ENCODE data around the gene MESP1.
A peak's percentile ranks its signal among the peaks of the same experiment; 100 is the strongest.

MESP1 gene, protein sequence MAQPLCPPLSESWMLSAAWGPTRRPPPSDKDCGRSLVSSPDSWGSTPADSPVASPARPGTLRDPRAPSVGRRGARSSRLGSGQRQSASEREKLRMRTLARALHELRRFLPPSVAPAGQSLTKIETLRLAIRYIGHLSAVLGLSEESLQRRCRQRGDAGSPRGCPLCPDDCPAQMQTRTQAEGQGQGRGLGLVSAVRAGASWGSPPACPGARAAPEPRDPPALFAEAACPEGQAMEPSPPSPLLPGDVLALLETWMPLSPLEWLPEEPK

DNA sequence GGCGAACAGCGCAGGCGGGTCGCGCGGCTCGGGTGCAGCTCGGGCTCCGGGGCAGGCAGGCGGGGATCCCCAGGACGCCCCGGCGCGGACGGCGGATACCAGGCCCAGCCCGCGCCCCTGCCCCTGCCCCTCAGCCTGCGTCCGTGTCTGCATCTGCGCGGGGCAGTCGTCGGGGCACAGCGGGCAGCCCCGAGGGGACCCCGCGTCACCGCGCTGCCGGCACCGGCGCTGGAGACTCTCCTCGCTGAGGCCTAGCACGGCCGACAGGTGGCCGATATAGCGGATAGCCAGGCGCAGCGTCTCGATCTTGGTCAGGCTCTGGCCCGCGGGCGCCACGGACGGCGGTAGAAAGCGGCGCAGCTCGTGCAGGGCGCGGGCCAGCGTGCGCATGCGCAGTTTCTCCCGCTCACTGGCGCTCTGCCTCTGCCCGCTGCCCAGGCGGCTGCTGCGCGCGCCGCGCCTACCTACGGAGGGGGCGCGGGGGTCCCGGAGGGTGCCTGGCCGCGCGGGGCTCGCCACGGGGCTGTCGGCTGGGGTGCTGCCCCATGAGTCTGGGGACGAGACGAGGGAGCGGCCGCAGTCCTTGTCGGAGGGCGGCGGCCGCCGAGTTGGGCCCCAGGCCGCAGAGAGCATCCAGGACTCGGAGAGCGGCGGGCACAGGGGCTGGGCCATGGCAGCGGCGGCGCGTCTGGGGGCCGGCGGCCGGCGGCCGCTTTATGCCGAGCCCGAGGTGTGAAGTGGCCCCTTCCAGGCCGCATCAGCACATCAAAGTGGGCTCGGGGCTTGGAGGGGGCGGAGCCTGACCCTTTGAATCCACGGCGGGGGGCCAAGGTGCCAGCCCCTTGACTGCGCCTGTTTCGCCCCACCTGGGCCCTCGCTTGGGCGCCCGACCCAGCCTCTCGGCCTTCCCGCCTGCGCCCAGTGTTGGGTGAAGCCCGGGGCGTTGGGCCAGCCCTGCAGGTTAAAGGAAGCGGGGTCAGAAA lies at the start of gene MESP1:
TSS of gene MESP1 (minus strand) at position 690 of the 983 bp plus-strand sequence. CDS start at position 672, 18 bp downstream.
- Histone ChIP-seq H3K4me1 (ENCODE audit: control insufficient read depth, insufficient read depth, low read length, unreplicated experiment) (no peaks in the 10 kb centered on the region), H3K36me3 (ENCODE audit: insufficient read depth, low read length) (no peaks in the 10 kb centered on the region), H2AFZ (ENCODE audit: low read length, unreplicated experiment) (peak within 1 kb of the TSS; percentile 79), H3K27ac (ENCODE audit: low read depth, low read length) (no peak within 1 kb of the TSS), H3K27me3 (ENCODE audit: insufficient read depth, low read length) (peaks cover 15% of the 10 kb centered on the region; the same call in 1 of the 2 replicates), H3K4me3 (ENCODE audit: low read depth, low read length) (peak within 1 kb of the TSS; percentile 85), H3K79me2 (ENCODE audit: control insufficient read depth, insufficient read depth, low read length, unreplicated experiment) (no peaks in the 10 kb centered on the region)

DNA sequence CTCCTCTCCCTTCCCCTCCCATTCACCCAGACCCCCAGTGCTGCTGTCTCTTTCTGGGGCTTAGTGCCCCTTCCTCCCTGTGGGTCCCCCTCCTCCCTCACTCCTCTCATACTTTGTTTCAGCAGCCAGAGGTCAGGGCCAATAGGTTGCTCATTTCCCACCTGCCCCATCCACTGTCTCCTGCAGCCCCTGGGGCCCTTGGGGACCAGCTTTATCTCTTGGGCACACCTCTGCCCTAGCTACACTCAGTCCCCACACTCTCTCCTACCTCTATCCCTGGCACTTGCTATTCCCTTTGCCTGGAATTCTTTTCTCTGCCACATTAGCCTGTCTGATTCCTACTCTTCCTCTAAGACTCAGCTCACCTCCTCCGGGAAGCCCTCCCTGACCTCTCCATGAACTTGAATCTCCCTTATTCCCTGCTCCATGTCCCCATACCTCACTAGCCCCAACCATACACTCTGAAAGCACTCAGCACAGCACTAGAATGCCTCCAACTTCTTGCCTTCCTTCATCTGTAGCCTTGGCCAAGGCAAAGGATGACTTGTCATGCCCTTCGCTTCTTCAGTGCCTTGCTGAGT lies 49.0 kb upstream of the MESP1 start:
- Histone ChIP-seq H3K27me3 (ENCODE audit: insufficient read depth, low read length) (no peaks in the 10 kb centered on the region), H3K36me3 (ENCODE audit: insufficient read depth, low read length) (peaks cover 78% of the 10 kb centered on the region), H2AFZ (ENCODE audit: low read length, unreplicated experiment) (no peak overlapping the region), H3K4me1 (ENCODE audit: control insufficient read depth, insufficient read depth, low read length, unreplicated experiment) (peaks cover 11% of the 10 kb centered on the region), H3K4me3 (ENCODE audit: low read depth, low read length) (no peak overlapping the region), H3K27ac (ENCODE audit: low read depth, low read length) (no peak overlapping the region), H3K79me2 (ENCODE audit: control insufficient read depth, insufficient read depth, low read length, unreplicated experiment) (peaks cover 11% of the 10 kb centered on the region)

DNA sequence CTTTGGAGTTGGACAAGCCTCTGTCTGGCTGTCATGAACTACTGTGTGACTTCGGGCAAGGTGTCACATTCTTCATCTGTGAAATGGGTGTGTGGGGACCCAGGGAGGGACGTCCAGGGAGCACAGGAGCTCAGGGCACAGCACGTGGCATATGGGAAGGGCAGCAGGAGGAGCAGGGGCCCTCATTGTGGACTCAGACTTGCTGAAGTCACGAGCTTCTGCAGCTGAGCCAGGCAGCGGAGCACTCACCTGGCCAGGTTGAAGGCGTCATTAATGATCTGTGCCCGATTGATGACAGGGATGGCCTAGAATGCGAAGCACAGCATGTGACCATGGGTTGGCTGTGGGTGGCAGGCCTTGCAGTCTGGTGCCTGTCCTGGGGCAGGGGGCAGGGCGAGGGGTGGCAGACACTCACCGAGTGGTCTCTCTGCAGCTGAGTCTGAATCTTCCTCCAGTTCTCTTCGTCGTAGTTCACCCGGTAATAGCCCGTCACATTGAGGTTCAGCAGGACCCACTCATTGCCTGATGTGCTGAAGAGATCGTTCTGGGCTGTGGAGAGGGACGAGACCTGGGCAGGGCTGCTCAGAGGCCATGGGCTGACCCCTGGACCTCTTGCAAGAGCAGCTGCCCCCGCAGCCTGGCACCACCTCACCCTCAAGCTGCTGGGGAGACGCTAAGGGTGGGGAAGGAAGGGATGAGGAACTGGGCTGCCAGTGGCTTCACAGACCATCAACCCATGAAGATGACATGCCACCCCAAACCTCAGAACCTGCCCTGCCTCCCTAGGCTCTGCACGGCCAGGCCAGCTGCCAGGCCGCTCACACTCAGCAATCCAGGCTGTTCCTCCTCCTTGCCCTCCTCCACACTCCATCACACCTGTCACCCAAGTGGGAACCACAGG lies 48.2 kb upstream of the MESP1 start:
- H3K4me3 ChIP-seq (ENCODE audit: low read depth, low read length): no peak overlapping the region
- no peak overlapping the region for H3K27ac ChIP-seq (ENCODE audit: low read depth, low read length)
- H3K79me2 ChIP-seq (ENCODE audit: control insufficient read depth, insufficient read depth, low read length, unreplicated experiment): peaks cover 7% of the 10 kb centered on the region
- H3K36me3 ChIP-seq (ENCODE audit: insufficient read depth, low read length): peaks cover 71% of the 10 kb centered on the region
- peaks cover 17% of the 10 kb centered on the region for H3K4me1 ChIP-seq (ENCODE audit: control insufficient read depth, insufficient read depth, low read length, unreplicated experiment)
- H3K27me3 ChIP-seq (ENCODE audit: insufficient read depth, low read length): no peaks in the 10 kb centered on the region
- no peak overlapping the region for H2AFZ ChIP-seq (ENCODE audit: low read length, unreplicated experiment)

DNA sequence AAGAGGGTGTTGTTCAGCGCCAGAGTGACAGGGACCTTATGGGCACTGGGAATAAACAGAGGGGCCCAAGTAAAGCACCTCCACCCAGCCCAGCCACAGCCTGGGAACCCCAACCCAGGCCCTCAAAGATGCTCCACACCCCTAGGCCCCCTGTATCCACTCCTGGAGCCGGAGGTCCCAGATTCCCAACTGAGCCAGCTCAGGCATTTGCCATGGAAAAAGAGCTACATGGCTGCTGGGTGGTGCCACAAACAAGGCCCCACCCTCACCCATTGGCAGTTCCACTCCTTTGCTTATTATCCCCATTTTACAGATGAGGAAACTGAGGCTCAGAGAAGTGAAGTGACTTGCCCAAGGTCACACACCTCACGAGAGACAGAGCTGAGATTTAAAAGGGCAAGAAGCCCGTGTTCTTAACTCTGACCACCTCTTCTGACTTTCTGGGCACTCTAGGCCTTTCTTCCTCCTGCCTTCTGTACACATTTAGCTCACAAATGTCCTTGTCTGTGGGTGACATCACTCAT lies 46.7 kb upstream of the MESP1 start:
- Histone ChIP-seq H3K4me1 (ENCODE audit: control insufficient read depth, insufficient read depth, low read length, unreplicated experiment) (peaks cover 17% of the 10 kb centered on the region), H3K79me2 (ENCODE audit: control insufficient read depth, insufficient read depth, low read length, unreplicated experiment) (peaks cover 4% of the 10 kb centered on the region), H3K36me3 (ENCODE audit: insufficient read depth, low read length) (peaks cover 71% of the 10 kb centered on the region)

DNA sequence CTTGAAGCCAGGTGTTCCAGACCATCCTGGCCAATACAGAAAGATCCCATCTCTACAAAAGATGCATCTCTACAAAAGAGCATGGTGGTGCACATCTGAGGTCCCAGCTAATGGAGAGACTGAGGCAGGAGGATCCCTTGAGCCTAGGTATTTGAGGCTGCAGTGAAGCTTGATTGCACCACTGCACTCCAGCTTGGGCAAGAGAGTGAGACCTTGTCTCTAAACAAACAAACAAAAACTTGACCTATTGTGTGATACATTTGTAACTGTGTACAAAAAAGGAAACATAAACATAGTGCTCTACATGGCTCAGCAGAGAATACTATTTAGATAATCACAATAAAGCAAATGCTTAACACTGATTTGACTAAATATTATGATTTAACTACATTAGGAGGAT lies 44.9 kb upstream of the MESP1 start:
- Histone ChIP-seq H3K4me3 (ENCODE audit: low read depth, low read length) (no peak overlapping the region), H3K4me1 (ENCODE audit: control insufficient read depth, insufficient read depth, low read length, unreplicated experiment) (peaks cover 17% of the 10 kb centered on the region), H3K27ac (ENCODE audit: low read depth, low read length) (no peak overlapping the region), H2AFZ (ENCODE audit: low read length, unreplicated experiment) (no peak overlapping the region), H3K36me3 (ENCODE audit: insufficient read depth, low read length) (peaks cover 70% of the 10 kb centered on the region), H3K79me2 (ENCODE audit: control insufficient read depth, insufficient read depth, low read length, unreplicated experiment) (no peaks in the 10 kb centered on the region), H3K27me3 (ENCODE audit: insufficient read depth, low read length) (no peaks in the 10 kb centered on the region)

More for the DNA sequence above, 46.7 kb upstream of the MESP1 start:
- no peak overlapping the region for H3K4me3 ChIP-seq (ENCODE audit: low read depth, low read length)
- H3K27ac ChIP-seq (ENCODE audit: low read depth, low read length): no peak overlapping the region
- H2AFZ ChIP-seq (ENCODE audit: low read length, unreplicated experiment): no peak overlapping the region
- H3K27me3 ChIP-seq (ENCODE audit: insufficient read depth, low read length): no peaks in the 10 kb centered on the region

DNA sequence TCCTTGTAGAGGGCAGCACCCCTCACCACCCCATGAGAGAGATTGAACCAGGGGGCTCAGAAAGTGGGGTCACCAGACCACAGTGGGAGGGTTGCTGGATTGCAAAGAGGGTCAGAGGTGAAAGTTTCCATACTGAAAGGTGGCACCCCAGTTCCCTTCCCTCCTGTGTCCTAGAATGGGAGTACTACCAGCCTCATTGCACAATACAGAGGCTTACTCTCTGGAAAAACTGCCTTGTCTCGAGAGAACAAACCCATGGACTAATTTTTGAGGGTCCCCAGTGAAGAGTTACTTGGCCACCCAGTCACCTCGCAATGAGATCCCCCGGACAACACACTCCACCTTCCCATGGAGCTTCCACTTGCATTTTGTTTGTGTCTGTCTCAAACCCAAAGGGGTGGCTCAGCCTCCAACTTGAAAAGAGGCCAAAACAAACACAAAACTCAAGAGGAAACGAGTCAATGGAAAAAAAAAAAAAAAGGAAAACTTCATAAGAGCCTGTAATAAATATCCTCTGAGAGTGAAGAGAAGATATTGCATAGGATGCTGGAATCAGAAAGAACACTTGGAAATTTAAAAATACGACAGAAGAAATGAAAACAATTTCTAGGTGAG lies 43.7 kb upstream of the MESP1 start:
- Histone ChIP-seq H3K4me3 (ENCODE audit: low read depth, low read length) (no peak overlapping the region), H3K79me2 (ENCODE audit: control insufficient read depth, insufficient read depth, low read length, unreplicated experiment) (no peaks in the 10 kb centered on the region), H3K36me3 (ENCODE audit: insufficient read depth, low read length) (peaks cover 70% of the 10 kb centered on the region), H3K27me3 (ENCODE audit: insufficient read depth, low read length) (no peaks in the 10 kb centered on the region), H2AFZ (ENCODE audit: low read length, unreplicated experiment) (no peak overlapping the region), H3K27ac (ENCODE audit: low read depth, low read length) (peak overlapping the region; percentile 60), H3K4me1 (ENCODE audit: control insufficient read depth, insufficient read depth, low read length, unreplicated experiment) (peaks cover 17% of the 10 kb centered on the region)

DNA sequence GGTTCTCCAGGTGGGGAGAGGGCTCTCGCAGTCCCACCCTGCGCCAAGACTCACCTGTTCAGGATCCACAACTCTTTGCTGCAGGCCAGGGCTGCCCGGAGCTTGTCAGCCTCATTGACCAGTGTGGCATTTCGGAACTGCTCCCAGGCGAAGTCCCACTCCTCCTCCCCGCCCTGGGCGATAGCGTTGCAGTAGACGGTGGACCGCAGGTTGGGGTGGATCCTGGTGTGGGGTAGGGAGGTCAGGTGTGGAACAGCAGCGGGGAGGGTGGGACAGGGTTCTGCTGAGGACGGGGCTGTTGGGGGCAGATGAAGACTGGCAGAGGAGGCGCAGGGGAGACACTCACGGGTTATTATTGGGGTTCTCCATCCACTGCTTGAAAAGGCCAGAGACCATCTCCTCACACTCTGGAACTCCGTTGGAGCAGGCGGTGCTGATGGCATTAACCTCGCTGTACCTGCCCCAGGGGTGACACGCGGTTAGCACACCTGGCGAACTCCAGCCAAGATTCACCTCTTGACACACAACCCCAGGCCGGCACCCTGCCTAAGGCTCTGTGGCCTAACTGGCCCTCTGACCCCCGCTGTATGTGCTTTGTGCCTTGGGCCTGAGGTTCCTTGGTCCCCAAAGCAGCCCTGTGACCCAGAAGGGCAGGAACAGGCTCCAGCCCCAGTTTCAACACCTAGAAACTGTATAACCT lies 41.2 kb upstream of the MESP1 start:
- Histone ChIP-seq H3K4me1 (ENCODE audit: control insufficient read depth, insufficient read depth, low read length, unreplicated experiment) (peaks cover 17% of the 10 kb centered on the region), H2AFZ (ENCODE audit: low read length, unreplicated experiment) (no peak overlapping the region), H3K79me2 (ENCODE audit: control insufficient read depth, insufficient read depth, low read length, unreplicated experiment) (no peaks in the 10 kb centered on the region), H3K4me3 (ENCODE audit: low read depth, low read length) (no peak overlapping the region), H3K36me3 (ENCODE audit: insufficient read depth, low read length) (peaks cover 74% of the 10 kb centered on the region), H3K27ac (ENCODE audit: low read depth, low read length) (no peak overlapping the region), H3K27me3 (ENCODE audit: insufficient read depth, low read length) (no peaks in the 10 kb centered on the region)

DNA sequence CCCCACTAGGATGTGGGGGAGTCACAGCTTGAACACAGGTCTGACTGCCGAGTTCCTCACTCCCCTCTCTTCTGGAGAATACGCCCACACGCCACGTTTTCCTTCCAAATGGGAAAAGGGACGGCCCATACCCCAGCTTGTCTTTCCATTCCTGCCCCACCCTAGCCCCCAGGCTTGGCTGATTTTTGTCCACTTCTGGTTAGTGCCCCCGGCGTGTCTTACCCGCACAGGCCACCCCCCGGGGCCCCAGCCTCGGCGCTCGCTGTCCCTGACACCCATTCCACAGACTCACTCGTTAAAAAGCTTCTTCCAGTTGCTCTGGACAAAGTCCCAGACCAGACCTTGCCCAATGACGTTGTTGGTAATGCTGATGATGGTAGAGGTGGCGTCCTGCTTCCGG lies 39.6 kb upstream of the MESP1 start:
- peaks cover 13% of the 10 kb centered on the region for H3K4me1 ChIP-seq (ENCODE audit: control insufficient read depth, insufficient read depth, low read length, unreplicated experiment)
- no peak overlapping the region for H3K4me3 ChIP-seq (ENCODE audit: low read depth, low read length)
- H3K79me2 ChIP-seq (ENCODE audit: control insufficient read depth, insufficient read depth, low read length, unreplicated experiment): no peaks in the 10 kb centered on the region
- no peak overlapping the region for H3K27ac ChIP-seq (ENCODE audit: low read depth, low read length)
- no peak overlapping the region for H2AFZ ChIP-seq (ENCODE audit: low read length, unreplicated experiment)
- peaks cover 63% of the 10 kb centered on the region for H3K36me3 ChIP-seq (ENCODE audit: insufficient read depth, low read length)
- no peaks in the 10 kb centered on the region for H3K27me3 ChIP-seq (ENCODE audit: insufficient read depth, low read length)

DNA sequence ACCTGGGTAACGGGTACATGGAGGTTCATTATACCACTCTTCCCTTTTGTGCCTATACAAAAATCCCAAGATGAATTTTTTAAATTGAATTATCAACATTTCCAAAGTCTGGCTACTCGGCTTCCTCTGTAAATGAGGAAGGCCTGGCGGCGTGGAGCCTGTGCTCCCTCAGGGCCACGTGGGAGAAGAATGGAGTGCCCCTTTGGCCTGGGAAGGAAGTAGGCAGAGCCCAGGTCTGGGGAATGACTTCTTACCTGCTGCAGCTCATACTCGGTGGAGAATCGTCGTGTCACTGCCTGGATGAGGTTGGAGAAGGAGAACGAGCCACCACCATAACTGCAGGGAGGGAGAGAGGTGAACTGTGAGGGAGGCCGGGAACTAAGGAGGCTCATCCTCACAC lies 39.2 kb upstream of the MESP1 start:
- no peak overlapping the region for H3K27ac ChIP-seq (ENCODE audit: low read depth, low read length)

More for the DNA sequence above, 39.2 kb upstream of the MESP1 start:
- Histone ChIP-seq H2AFZ (ENCODE audit: low read length, unreplicated experiment) (no peak overlapping the region), H3K4me3 (ENCODE audit: low read depth, low read length) (no peak overlapping the region), H3K79me2 (ENCODE audit: control insufficient read depth, insufficient read depth, low read length, unreplicated experiment) (no peaks in the 10 kb centered on the region), H3K36me3 (ENCODE audit: insufficient read depth, low read length) (peaks cover 61% of the 10 kb centered on the region), H3K27me3 (ENCODE audit: insufficient read depth, low read length) (no peaks in the 10 kb centered on the region), H3K4me1 (ENCODE audit: control insufficient read depth, insufficient read depth, low read length, unreplicated experiment) (peaks cover 8% of the 10 kb centered on the region)
